Hepatocyte (in vitro differentiated cells): ENCODE measurements around the gene ITPR1. TPM values are rescaled to one million over a fixed set of nuclear protein-coding genes. Genes with fewer than 3 reads are reported as not detected.

Experiments used
- DNase-seq: peaks from one replicate; pipeline ENCODE4 v3.0.0-alpha.2; 2016; ENCODE audit warnings: low spot score
- H2AFZ ChIP-seq: fragments of 200-600 bp; sonication (generic); 2 replicates; pipeline ENCODE4 v1.6.0; 2016; ENCODE audit warnings: antibody characterized with exemption, mild to moderate bottlenecking
- H3K27ac ChIP-seq: fragments of 200-600 bp; sonication (generic); 2 replicates; pipeline ENCODE4 v1.5.1; 2016; ENCODE audit warnings: mild to moderate bottlenecking
- H3K27me3 ChIP-seq: fragments of 200-600 bp; sonication (generic); 2 replicates; pipeline ENCODE4 v1.6.1; 2016
- H3K36me3 ChIP-seq: fragments of 200-600 bp; sonication (generic); replicated peaks from 2 replicates; pipeline ENCODE4 v1.5.1; 2016; ENCODE audit warnings: low read depth; ENCODE audit not compliant: insufficient read depth
- H3K4me1 ChIP-seq: fragments of 200-600 bp; sonication (generic); 2 replicates; pipeline ENCODE4 v1.5.1; 2016; ENCODE audit warnings: mild to moderate bottlenecking, moderate library complexity; ENCODE audit not compliant: insufficient read depth
- H3K4me2 ChIP-seq: fragments of 200-600 bp; sonication (generic); 2 replicates; pipeline ENCODE4 v1.6.0; 2016
- H3K4me3 ChIP-seq: fragments of 200-600 bp; sonication (generic); 2 replicates; pipeline ENCODE4 v1.5.1; 2016; ENCODE audit warnings: mild to moderate bottlenecking
- H3K79me2 ChIP-seq: fragments of 200-600 bp; sonication (generic); 2 replicates; pipeline ENCODE4 v1.6.0; 2017; ENCODE audit warnings: mild to moderate bottlenecking
- H3K9me2 ChIP-seq: fragments of 200-600 bp; sonication (generic); replicated peaks from 2 replicates; pipeline ENCODE4 v1.6.0; 2017; ENCODE audit warnings: mild to moderate bottlenecking; ENCODE audit not compliant: insufficient read depth
- H3K9me3 ChIP-seq: fragments of 200-600 bp; sonication (generic); 2 replicates; pipeline ENCODE4 v1.5.1; 2016; ENCODE audit warnings: low read depth, mild to moderate bottlenecking
- H4K20me1 ChIP-seq: fragments of 200-600 bp; sonication (generic); 2 replicates; pipeline ENCODE4 v1.6.0; 2016; ENCODE audit warnings: mild to moderate bottlenecking; ENCODE audit not compliant: insufficient read depth, poor library complexity, severe bottlenecking
- EZH2 ChIP-seq: fragments of 200-600 bp; sonication (generic); IDR thresholded peaks from 2 replicates; pipeline ENCODE4 v1.6.1; 2016; ENCODE audit warnings: antibody characterized with exemption, mild to moderate bottlenecking, borderline replicate concordance
- EZH2phosphoT487 ChIP-seq: fragments of 200-600 bp; sonication (generic); IDR thresholded peaks from one replicate; pipeline ENCODE4 v1.6.1; 2018; ENCODE audit warnings: antibody characterized with exemption, mild to moderate bottlenecking, low read depth, moderate library complexity; ENCODE audit not compliant: unreplicated experiment, severe bottlenecking
- WGBS: methylation state at CpG from one replicate; pipeline ENCODE4 v1.1.6; 2016; ENCODE audit warnings: low lambda C conversion rate; ENCODE audit errors: missing lambda C conversion rate; 5-methylcytosine and 5-hydroxymethylcytosine counted together
- polyA plus RNA-seq: library from polyadenylated mRNA; unstranded; fragments of >200 nt; fragmentation: Nextera tagmentation; extraction: Ambion mirVana; gene quantifications from 2 replicates; pipeline ENCODE4 v1.2.1, GENCODE V29; 2016
- total RNA-seq: library from RNA; depleted of rRNA; stranded (reverse); fragments of >200 nt; gene quantifications from 2 replicates; pipeline ENCODE4 v1.2.3, GENCODE V29; 2014
- TF ChIP-seq, protein P1 (sequence below): fragments of 200-600 bp; sonication (generic); IDR thresholded peaks from 2 replicates; pipeline ENCODE4 v1.5.1; 2016; ENCODE audit warnings: antibody characterized with exemption, mild to moderate bottlenecking; ENCODE audit not compliant: poor library complexity

ITPR1 gene
- total and polyA plus RNA-seq, 2 experiments from 2014 or later = 46.8 to 90.8 TPM

DNA sequence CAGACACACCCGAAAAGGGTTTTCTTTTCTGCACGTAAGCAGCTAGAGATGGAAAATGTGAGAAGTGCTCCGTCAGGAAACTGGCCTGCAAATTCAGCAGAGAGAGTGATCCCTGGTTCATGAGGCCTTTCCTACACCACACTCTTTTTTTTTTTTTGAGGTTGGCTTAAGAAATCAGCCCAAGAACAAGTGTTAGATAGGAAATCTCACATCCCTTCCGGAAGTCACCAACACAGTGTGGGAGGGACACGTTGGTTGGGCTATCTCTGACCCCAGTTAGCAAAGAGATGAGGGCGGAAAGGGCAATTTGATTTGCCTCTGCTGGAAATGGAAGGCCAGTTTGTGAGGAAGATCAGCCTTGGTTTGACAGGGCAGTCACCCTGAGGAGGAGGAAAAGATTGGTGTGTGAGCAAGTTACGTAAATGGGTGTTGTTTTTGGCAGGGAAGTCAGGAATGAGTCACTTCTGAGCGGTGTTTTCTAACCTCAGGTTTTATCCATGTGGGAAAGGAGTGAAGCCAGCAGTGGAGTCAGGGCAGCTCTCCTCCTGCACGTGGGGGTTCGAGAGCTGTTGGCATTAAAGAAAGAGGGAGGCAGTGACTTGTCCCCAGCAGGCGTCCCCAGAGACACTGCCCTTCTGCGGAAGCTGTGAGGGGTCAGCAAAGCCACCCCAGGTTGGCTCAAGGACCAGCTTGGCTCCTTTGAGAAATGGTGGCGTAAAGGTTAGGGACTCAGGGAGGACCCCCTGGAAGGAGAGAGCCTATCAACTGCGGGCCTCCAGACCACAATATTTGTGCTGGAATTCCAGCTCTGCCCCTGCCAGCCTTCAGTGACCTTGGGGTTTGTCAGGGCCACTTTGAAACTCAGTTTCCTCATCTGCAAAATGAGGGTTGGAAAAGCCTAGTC, 248.5 kb downstream of the ITPR1 start:
- no peaks in the 10 kb centered on the region for H3K9me2 ChIP-seq

DNA sequence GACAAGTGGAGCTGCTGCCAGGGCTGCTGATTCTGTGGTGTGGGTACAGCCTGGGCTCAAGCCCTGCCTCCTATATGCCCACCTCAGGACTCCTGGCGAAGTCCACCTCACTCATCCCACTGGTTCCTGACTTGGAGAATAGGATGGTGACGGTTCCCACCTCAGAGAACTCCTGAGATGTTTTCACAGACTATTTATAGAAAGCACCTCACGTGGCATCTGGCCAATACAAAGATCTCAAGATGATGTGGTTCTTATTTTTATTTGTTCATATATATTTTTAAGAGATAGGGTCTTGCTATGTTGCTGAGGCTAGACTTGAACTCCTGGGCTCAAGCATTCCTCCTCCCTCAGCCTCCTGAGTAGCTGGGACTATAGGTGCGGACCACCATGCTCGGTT, 249.2 kb downstream of the ITPR1 start:
- no peak overlapping the region for H3K4me3 ChIP-seq
- TF ChIP-seq, protein P1, sequence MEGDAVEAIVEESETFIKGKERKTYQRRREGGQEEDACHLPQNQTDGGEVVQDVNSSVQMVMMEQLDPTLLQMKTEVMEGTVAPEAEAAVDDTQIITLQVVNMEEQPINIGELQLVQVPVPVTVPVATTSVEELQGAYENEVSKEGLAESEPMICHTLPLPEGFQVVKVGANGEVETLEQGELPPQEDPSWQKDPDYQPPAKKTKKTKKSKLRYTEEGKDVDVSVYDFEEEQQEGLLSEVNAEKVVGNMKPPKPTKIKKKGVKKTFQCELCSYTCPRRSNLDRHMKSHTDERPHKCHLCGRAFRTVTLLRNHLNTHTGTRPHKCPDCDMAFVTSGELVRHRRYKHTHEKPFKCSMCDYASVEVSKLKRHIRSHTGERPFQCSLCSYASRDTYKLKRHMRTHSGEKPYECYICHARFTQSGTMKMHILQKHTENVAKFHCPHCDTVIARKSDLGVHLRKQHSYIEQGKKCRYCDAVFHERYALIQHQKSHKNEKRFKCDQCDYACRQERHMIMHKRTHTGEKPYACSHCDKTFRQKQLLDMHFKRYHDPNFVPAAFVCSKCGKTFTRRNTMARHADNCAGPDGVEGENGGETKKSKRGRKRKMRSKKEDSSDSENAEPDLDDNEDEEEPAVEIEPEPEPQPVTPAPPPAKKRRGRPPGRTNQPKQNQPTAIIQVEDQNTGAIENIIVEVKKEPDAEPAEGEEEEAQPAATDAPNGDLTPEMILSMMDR = no peak
- TF ChIP-seq EZH2phosphoT487 (no peak), EZH2 (no peak)
- no peaks in the 10 kb centered on the region for H3K9me3 ChIP-seq
- H3K4me1 ChIP-seq = no peaks in the 10 kb centered on the region
- no peaks in the 10 kb centered on the region for H4K20me1 ChIP-seq
- no peaks in the 10 kb centered on the region for H3K9me2 ChIP-seq
- 95% methylated on average over 5 of the region's 5 CpGs for WGBS
- H3K27ac ChIP-seq = no peak overlapping the region
- no peak overlapping the region for H3K4me2 ChIP-seq
- no peaks in the 10 kb centered on the region for H3K36me3 ChIP-seq
- DNase-seq = no peak
- no peak overlapping the region for H2AFZ ChIP-seq
- H3K27me3 ChIP-seq = no peaks in the 10 kb centered on the region
- no peaks in the 10 kb centered on the region for H3K79me2 ChIP-seq

More for the DNA sequence above, 248.5 kb downstream of the ITPR1 start:
- DNase-seq = peak; percentile 46
- Histone ChIP-seq H3K4me2 (no peak overlapping the region), H3K9me3 (no peaks in the 10 kb centered on the region), H3K27ac (peak overlapping the region; percentile 70), H4K20me1 (no peaks in the 10 kb centered on the region), H3K79me2 (no peaks in the 10 kb centered on the region), H3K4me3 (no peak overlapping the region), H3K27me3 (no peaks in the 10 kb centered on the region), H2AFZ (no peak overlapping the region), H3K4me1 (no peaks in the 10 kb centered on the region), H3K36me3 (no peaks in the 10 kb centered on the region)
- TF ChIP-seq EZH2 (no peak), EZH2phosphoT487 (no peak)
- TF ChIP-seq, protein P1 = no peak
- 81% methylated on average over 14 of the region's 14 CpGs for WGBS

DNA sequence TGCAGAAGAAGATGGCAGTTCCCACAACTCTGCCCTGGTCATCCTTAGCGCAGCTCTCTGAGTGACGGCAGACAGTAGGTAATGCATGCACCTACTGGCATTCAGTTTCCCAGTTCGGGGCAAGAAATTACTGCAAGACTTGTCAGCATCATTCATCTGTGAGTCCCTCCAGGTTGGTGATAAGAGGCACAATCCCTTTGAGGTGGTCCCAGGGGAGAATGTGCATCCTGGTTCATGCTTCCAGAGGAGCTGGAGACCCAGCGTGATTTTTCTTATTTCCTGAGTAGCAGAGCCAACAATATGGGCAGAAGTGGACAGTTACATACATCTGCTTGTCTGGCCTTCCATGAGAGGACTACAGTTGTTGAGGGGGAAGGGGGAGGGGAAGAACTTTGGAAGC, 250.2 kb downstream of the ITPR1 start:
- Histone ChIP-seq H3K4me1 (no peaks in the 10 kb centered on the region), H3K79me2 (no peaks in the 10 kb centered on the region), H3K27ac (no peak overlapping the region), H3K4me2 (no peak overlapping the region), H3K9me2 (no peaks in the 10 kb centered on the region), H3K36me3 (no peaks in the 10 kb centered on the region), H2AFZ (no peak overlapping the region), H3K4me3 (no peak overlapping the region), H3K27me3 (no peaks in the 10 kb centered on the region), H3K9me3 (no peaks in the 10 kb centered on the region), H4K20me1 (no peaks in the 10 kb centered on the region)
- TF ChIP-seq, protein P1 = no peak
- TF ChIP-seq EZH2phosphoT487 (no peak), EZH2 (no peak)
- DNase-seq = no peak
- WGBS = 83% methylated on average over 4 of the region's 4 CpGs
